HepG2 (cell line): ENCODE data around the gene CYP19A1.

Experiments used
- ATF2 ChIP-seq: sonication (generic); formaldehyde crosslinking; IDR thresholded peaks from 2 replicates; pipeline ENCODE4 v1.4.0; 2020; ENCODE audit warnings: missing genetic modification reagents
- CEBPB ChIP-seq: IDR thresholded peaks from 2 replicates; pipeline ENCODE4 v1.6.1; 2011; ENCODE audit warnings: low read depth, low read length, improper control_type of control experiment, borderline replicate concordance
- CHD2 ChIP-seq: IDR thresholded peaks from 2 replicates; pipeline ENCODE4 v1.6.1; 2011; ENCODE audit warnings: low read depth, low read length, improper control_type of control experiment
- CTCF ChIP-seq: sonication (generic); formaldehyde crosslinking; IDR thresholded peaks from 2 replicates; pipeline ENCODE4 v1.5.0; 2020; ENCODE audit warnings: mild to moderate bottlenecking, missing genetic modification reagents, moderate library complexity
- JUND ChIP-seq: sonication (generic); formaldehyde crosslinking; IDR thresholded peaks from 2 replicates; pipeline ENCODE4 v1.8.0; 2022; ENCODE audit warnings: mild to moderate bottlenecking, missing genetic modification reagents
- NR2C2 ChIP-seq: sonication (generic); formaldehyde crosslinking; IDR thresholded peaks from 2 replicates; pipeline ENCODE4 v1.4.0; 2020; ENCODE audit warnings: missing genetic modification reagents, mild to moderate bottlenecking, moderate library complexity, borderline replicate concordance
- RFX5 ChIP-seq: IDR thresholded peaks from 2 replicates; pipeline ENCODE4 v1.6.1; 2011; ENCODE audit warnings: low read depth, low read length, improper control_type of control experiment
- TFAP4 ChIP-seq: sonication (generic); IDR thresholded peaks from 2 replicates; pipeline ENCODE4 v1.6.1; 2016; ENCODE audit warnings: low read depth, borderline replicate concordance
- ZFP36 ChIP-seq: fragments of 150-350 bp; IDR thresholded peaks from 2 replicates; pipeline ENCODE4 v1.6.1; 2018; ENCODE audit warnings: borderline replicate concordance, low read length, low read depth; ENCODE audit not compliant: partially characterized antibody
- ZNF556 ChIP-seq: sonication (generic); formaldehyde crosslinking; IDR thresholded peaks from 2 replicates; pipeline ENCODE4 v1.4.0; 2020; ENCODE audit warnings: mild to moderate bottlenecking, missing genetic modification reagents, borderline replicate concordance

- TF ChIP-seq JUND (CRISPR knock-in tag), result no peak
- TF ChIP-seq NR2C2 (CRISPR knock-in tag), result no peak
- no peak for TF ChIP-seq CEBPB
- no peak for TF ChIP-seq TFAP4
- no peak for TF ChIP-seq ZFP36
- no peak for TF ChIP-seq ATF2 (CRISPR knock-in tag)
- TF ChIP-seq CTCF (CRISPR knock-in tag), result no peak
- TF ChIP-seq ZNF556 (CRISPR knock-in tag), result no peak
- TF ChIP-seq CHD2, result no peak
- no peak for TF ChIP-seq RFX5
These were observed 68.9 kb downstream of the CYP19A1 start for GRCh38 chr15:51269496-51269895.
